Ascending aorta (tissue), 2 donors: Measurements from ENCODE around the gene PRTN3. TPM values are rescaled to one million over a fixed set of nuclear protein-coding genes. Genes with fewer than 3 reads are reported as not detected.

Source experiments
- DNase-seq, 2 donors: peaks; one replicate each; pipeline ENCODE4 v3.0.0-alpha.2; 2019; ENCODE audit warnings: low spot score in 2 of 2
- H3K27ac ChIP-seq, 2 donors: fragments of 200-600 bp; sonication (generic); one replicate each; pipeline ENCODE4 v1.5.1; 2016 to 2017; ENCODE audit warnings: mild to moderate bottlenecking in 1 of 2
- H3K27me3 ChIP-seq: fragments of 200-600 bp; sonication (generic); one replicate; pipeline ENCODE4 v1.5.1; 2017
- H3K36me3 ChIP-seq, 2 donors: fragments of 200-600 bp; sonication (generic); one replicate each; pipeline ENCODE4 v1.5.1; 2016
- H3K4me1 ChIP-seq, 2 donors: fragments of 200-600 bp; sonication (generic); one replicate each; pipeline ENCODE4 v1.5.1; 2016 to 2017; ENCODE audit warnings: mild to moderate bottlenecking in 1 of 2
- H3K4me3 ChIP-seq, 2 donors: fragments of 200-600 bp; sonication (generic); one replicate each; pipeline ENCODE4 v1.5.1; 2016 to 2017; ENCODE audit warnings: mild to moderate bottlenecking in 1 of 2
- H3K9me3 ChIP-seq, 2 donors: fragments of 200-600 bp; sonication (generic); one replicate each; pipeline ENCODE4 v1.5.1; 2016
- CTCF ChIP-seq, 3 experiments: fragments of 200-600 bp in 2 of 3; fragments of 450-650 bp in 1 of 3; sonication (generic) in 2 of 3; IDR thresholded peaks; one replicate each; pipeline ENCODE4 v1.5.1; 2016 to 2019; ENCODE audit warnings: antibody characterized with exemption in 3 of 3, mild to moderate bottlenecking in 1 of 3, moderate library complexity in 1 of 3
- intact Hi-C: fragments of 100-400 bp; cut with DNase I; formaldehyde crosslinking; loops from one replicate; pipeline ENCODE4 v1.15.1; 2023
- total RNA-seq: library from RNA; depleted of rRNA; stranded (reverse); fragments of >200 nt; gene quantifications from one replicate; pipeline ENCODE4 v1.1.0, GENCODE V29; 2016

Gene PRTN3
- not detected for total RNA-seq

- Histone ChIP-seq H3K9me3 (no peaks in the 10 kb centered on the region), H3K36me3 (no peaks in the 10 kb centered on the region), H3K27me3 (peaks cover 16% of the 10 kb centered on the region), H3K27ac (no peak within 1 kb of the TSS), H3K4me3 (no peak within 1 kb of the TSS), H3K4me1 (peaks cover 7% of the 10 kb centered on the region in 2 donors)
- TF ChIP-seq CTCF (IDR thresholded peaks at IDR 0.05) = no peak
- intact Hi-C loops = no loop called here
- DNase-seq = no peak
Observed at GRCh38 chr19:840519-841206, at the start of gene PRTN3. Gene PRTN3 (plus strand): TSS chr19:840999. CDS start chr19:841009, 10 bp downstream.

GRCh38 chr19:791007-791566 lies 49.7 kb upstream of the PRTN3 start:
- no peaks in the 10 kb centered on the region for H3K27me3 ChIP-seq
- H3K27ac ChIP-seq = no peak overlapping the region
- no peak for DNase-seq
- H3K4me3 ChIP-seq = no peak overlapping the region
- H3K36me3 ChIP-seq = no peaks in the 10 kb centered on the region
- H3K9me3 ChIP-seq = no peaks in the 10 kb centered on the region
- peaks cover 2 to 6% of the 10 kb centered on the region in 2 donors for H3K4me1 ChIP-seq
- TF ChIP-seq CTCF (IDR thresholded peaks at IDR 0.05) = no peak
- intact Hi-C loops = no loop called here

GRCh38 chr19:791567-792305 lies 49.1 kb upstream of the PRTN3 start:
- TF ChIP-seq CTCF (IDR thresholded peaks at IDR 0.05) = no peak
- no peak for DNase-seq
- Histone ChIP-seq H3K4me3 (no peak overlapping the region), H3K9me3 (no peaks in the 10 kb centered on the region), H3K36me3 (no peaks in the 10 kb centered on the region), H3K27ac (peak overlapping the region in 1 of 2 donors; percentile 6), H3K4me1 (peaks cover 7 to 11% of the 10 kb centered on the region in 2 donors), H3K27me3 (no peaks in the 10 kb centered on the region)
- intact Hi-C loops = no loop called here

GRCh38 chr19:792306-792885 lies 48.4 kb upstream of the PRTN3 start:
- TF ChIP-seq CTCF (IDR thresholded peaks at IDR 0.05) = no peak
- H3K36me3 ChIP-seq = no peaks in the 10 kb centered on the region
- no peak for DNase-seq
- H3K9me3 ChIP-seq = no peaks in the 10 kb centered on the region
- no peaks in the 10 kb centered on the region for H3K27me3 ChIP-seq
- no peak overlapping the region for H3K4me3 ChIP-seq
- intact Hi-C loops = no loop called here
- peaks cover 7 to 11% of the 10 kb centered on the region in 2 donors for H3K4me1 ChIP-seq
- H3K27ac ChIP-seq = no peak overlapping the region

- H3K9me3 ChIP-seq = no peaks in the 10 kb centered on the region
- DNase-seq = no peak
- intact Hi-C loops = no loop called here
- H3K27me3 ChIP-seq = no peaks in the 10 kb centered on the region
- H3K36me3 ChIP-seq = no peaks in the 10 kb centered on the region
- H3K4me1 ChIP-seq = peaks cover 7 to 15% of the 10 kb centered on the region in 2 donors
- H3K27ac ChIP-seq = no peak overlapping the region
- H3K4me3 ChIP-seq = no peak overlapping the region
- no peak for TF ChIP-seq CTCF (IDR thresholded peaks at IDR 0.05)
Observed at GRCh38 chr19:793806-794205, 47.0 kb upstream of the PRTN3 start.
